PC-3 (cell line): ENCODE results near the gene CYP20A1.
"Not testable (repeated sequence)": the region's sequence is repeated elsewhere in the genome, so short reads cannot be mapped to it uniquely, and the experiment has no call there.

ENCODE experiments used
- EZH2 ChIP-seq: fragments of 300-600 bp; sonication (generic); IDR thresholded peaks from one replicate; pipeline ENCODE4 v1.6.1; 2017; ENCODE audit warnings: antibody characterized with exemption, mild to moderate bottlenecking, low read length; ENCODE audit not compliant: unreplicated experiment
- EZH2phosphoT487 ChIP-seq: fragments of 300-600 bp; sonication (generic); IDR thresholded peaks from 2 replicates; pipeline ENCODE4 v1.6.1; 2018; ENCODE audit warnings: mild to moderate bottlenecking, antibody characterized with exemption, low read length, borderline replicate concordance
- TF ChIP-seq, protein P1 (sequence below): fragments of 300-600 bp; sonication (generic); conservative IDR thresholded peaks from 2 replicates; pipeline ENCODE4 v1.5.1; 2017; ENCODE audit warnings: antibody characterized with exemption, low read depth, mild to moderate bottlenecking, low read length

DNA sequence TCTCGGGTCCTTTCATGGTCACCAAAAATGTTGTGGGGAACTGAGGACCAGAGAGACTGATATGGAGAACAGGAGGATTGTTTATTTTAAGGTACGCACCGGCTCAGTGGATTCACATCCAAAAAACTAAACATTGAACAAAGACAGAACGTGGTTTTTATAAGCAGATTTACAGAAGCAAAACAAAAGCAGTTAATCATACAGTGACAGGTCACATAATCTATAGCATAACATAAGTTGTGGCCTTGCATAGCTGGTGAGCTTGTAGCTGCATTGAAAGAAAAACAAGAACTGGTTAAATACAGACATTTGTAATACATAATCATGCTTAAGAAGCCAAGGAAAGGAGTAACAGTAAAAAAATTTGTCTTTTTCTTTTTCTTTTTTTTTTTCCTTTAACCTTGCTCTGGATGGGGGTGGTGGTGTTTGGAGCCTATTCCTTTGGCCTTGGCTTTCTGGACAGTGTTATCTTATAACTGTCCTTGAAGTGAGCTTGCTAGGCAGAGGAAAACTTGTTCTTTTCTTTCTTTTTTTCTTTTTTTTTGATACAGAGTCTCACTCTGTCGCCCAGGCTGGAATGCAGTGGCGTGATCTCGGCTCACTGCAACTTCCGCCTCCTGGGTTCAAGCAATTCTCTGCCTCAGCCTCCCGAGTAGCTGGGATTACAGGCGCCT, 14.7 kb downstream of the CYP20A1 start:
- TF ChIP-seq, protein P1, sequence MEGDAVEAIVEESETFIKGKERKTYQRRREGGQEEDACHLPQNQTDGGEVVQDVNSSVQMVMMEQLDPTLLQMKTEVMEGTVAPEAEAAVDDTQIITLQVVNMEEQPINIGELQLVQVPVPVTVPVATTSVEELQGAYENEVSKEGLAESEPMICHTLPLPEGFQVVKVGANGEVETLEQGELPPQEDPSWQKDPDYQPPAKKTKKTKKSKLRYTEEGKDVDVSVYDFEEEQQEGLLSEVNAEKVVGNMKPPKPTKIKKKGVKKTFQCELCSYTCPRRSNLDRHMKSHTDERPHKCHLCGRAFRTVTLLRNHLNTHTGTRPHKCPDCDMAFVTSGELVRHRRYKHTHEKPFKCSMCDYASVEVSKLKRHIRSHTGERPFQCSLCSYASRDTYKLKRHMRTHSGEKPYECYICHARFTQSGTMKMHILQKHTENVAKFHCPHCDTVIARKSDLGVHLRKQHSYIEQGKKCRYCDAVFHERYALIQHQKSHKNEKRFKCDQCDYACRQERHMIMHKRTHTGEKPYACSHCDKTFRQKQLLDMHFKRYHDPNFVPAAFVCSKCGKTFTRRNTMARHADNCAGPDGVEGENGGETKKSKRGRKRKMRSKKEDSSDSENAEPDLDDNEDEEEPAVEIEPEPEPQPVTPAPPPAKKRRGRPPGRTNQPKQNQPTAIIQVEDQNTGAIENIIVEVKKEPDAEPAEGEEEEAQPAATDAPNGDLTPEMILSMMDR, result not testable (repeated sequence)
- TF ChIP-seq EZH2, EZH2phosphoT487: not testable (repeated sequence)
